GM19240 (cell line): ENCODE data around the gene TFG.
"Not testable (repeated sequence)": the region's sequence is repeated elsewhere in the genome, so short reads cannot be mapped to it uniquely, and the experiment has no call there.

ENCODE experiments used
- DNase-seq: peaks from one replicate; pipeline ENCODE4 v3.0.0; 2011; ENCODE audit warnings: low spot score; ENCODE audit not compliant: insufficient read length

The TFG gene

GRCh38 chr3:100708989-100709841, at the start of gene TFG:
Gene TFG, plus strand, starts transcription at chr3:100709494. Its CDS starts 4,192 bp downstream, at chr3:100713686.
- peak; percentile 77 for DNase-seq

DNA sequence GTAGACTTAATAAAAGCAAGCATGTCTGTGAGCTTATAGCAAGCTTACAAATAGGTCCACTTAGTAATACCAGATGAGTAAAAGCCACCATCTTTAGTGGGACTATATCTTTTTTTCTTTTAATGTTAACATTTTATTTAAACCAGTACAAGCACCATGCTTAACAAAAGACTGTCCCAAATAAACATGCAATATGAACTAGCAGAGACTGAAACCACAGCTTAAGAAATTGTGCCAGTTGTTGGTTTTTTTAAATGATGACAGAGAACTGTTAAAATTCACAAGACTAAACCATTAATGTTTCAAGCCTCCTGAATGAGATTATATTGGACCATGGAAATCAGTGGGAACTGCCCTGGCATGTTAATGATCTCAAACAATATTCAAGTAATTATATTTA, 48.0 kb upstream of the TFG start:
- DNase-seq = not testable (repeated sequence)

GRCh38 chr3:100662113-100662823, 47.0 kb upstream of the TFG start:
- DNase-seq = no peak

GRCh38 chr3:100665230-100665629, 44.1 kb upstream of the TFG start:
- no peak for DNase-seq

- not testable (repeated sequence) for DNase-seq
Measured at GRCh38 chr3:100666699-100667098, 42.6 kb upstream of the TFG start.

DNA sequence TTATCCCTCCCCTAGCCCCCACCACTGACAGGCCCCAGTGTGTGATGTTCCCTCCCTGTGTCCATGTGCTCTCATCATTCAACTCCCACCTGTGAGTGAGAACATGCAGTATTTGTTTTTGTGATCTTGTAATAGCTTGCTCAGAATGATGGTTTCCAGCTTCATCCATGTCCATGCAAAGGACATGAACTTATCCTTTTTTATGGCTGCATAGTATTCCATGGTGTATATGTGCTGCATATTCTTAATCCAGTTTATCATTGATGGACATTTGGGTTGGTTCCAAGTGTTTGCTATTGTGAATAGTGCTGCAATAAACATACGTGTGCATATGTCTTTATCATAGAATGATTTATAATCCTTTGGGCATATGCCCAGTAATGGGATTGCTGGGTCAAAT, 42.0 kb upstream of the TFG start:
- DNase-seq = not testable (repeated sequence)

DNA sequence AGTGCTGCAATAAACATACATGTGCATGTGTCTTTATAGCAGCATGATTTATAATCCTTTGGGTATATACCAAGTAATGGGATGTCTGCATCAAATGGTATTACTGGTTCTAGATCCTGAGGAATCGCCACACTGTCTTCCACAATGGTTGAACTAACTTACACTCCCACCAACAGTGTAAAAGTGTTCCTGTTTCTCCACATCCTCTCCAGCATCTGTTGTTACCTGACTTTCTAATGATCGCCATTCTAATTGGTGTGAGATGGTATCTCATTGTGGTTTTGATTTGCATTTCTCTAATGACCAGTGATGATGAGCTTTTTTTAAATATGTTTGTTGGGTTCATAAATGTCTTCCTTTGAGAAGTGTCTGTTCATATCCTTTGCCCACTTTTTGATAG, 38.3 kb upstream of the TFG start:
- DNase-seq = not testable (repeated sequence)

- DNase-seq = no peak
Measured at GRCh38 chr3:100681496-100681895, 27.8 kb upstream of the TFG start.

GRCh38 chr3:100682056-100682853, 27.0 kb upstream of the TFG start:
- DNase-seq = no peak

DNA sequence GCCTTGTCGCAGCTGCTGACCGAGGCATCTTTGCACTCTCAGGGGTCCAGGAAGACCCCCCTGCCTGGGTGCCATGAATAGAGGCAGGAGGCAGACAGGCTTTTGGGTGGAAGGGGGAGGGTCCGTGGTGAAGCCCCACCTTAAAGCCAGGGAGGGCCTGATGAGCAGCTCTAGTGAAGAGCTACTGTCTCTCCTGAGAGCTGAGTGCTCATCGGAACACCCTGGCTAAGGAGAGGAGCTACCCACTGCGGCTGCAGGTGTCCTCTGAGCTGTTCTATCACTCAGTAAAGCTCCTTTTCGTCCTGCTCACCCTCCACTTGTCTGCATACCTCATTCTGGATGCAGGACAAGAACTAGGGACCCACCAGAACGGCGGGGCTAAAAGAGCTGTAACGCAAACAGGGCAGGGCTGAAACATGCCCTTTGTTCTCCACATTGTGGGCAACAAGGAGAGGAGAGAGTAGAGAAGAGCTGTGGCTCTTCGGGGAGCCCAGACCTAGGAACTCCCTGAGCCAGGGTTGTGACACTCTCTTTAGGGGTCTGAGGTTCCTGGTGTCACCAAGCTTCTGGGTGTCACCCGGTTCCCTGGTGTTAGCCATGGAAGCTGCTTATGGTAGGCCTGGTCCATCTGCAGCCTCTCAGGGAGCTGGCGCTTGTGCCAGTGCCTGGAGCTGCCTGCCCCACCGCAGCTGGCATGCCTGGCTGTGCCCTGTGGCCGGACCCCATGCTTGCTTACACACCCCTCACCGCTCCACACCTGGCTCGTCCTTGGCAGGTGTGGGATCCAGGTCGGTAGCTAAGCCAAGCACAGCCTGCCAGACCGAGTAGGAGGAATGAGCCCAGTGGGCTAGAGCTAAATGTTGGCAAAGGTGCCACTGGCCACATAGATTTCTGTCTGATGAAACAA, 26.2 kb upstream of the TFG start:
- no peak for DNase-seq

- DNase-seq = no peak
Measured at GRCh38 chr3:100693225-100693624, 16.1 kb upstream of the TFG start.

GRCh38 chr3:100695696-100696095, 13.6 kb upstream of the TFG start:
- no peak for DNase-seq

- no peak for DNase-seq
Measured at GRCh38 chr3:100696161-100696560, 13.1 kb upstream of the TFG start.

- DNase-seq = no peak
Measured at GRCh38 chr3:100697172-100697571, 12.1 kb upstream of the TFG start.

DNA sequence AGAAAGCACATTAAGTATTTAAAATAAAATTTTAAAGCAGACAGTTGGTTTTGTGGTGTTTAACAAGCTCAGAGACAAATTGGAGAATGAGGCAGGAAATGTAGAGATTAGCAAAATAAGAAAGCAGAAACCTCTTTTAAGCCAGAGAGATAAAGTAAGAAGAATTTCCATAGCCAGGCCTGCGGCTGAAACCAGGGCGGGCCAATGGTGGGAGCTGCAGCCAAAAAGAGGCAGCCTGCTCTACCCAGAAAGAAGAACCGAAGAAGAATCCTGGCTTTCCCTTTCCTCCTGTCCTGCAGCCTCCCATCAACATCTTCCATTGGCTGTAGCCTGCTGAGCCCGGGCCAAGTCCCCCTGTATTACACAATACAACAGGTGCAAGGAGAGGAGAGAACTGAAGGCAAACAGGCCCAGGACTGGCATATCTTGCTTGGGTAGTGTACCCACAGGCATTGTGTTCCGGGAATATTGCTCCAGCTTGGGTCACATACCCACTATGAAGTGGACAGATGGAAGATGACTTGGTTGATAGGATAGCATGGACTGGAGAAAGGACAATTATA, 11.5 kb upstream of the TFG start:
- DNase-seq = no peak

GRCh38 chr3:100698736-100699135, 10.6 kb upstream of the TFG start:
- DNase-seq = no peak

DNA sequence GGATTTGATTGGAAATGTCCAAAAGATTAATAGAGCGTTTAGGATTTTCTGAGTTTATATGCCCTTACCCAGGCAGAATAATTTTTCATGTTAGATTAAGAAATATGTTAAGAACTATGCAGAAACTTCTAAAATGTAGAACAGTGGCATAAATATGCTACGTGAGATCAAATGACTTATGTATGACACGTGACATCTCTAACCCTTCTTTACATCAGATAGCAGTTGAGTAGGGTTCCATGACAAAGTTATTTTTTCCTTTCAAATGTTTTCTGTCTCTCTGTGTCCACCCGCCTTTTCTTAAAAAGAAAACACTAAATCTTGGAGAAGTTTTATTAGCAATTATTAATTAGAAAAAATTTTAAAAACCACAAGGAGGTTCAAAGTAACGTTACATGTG, 8.6 kb upstream of the TFG start:
- no peak for DNase-seq

DNA sequence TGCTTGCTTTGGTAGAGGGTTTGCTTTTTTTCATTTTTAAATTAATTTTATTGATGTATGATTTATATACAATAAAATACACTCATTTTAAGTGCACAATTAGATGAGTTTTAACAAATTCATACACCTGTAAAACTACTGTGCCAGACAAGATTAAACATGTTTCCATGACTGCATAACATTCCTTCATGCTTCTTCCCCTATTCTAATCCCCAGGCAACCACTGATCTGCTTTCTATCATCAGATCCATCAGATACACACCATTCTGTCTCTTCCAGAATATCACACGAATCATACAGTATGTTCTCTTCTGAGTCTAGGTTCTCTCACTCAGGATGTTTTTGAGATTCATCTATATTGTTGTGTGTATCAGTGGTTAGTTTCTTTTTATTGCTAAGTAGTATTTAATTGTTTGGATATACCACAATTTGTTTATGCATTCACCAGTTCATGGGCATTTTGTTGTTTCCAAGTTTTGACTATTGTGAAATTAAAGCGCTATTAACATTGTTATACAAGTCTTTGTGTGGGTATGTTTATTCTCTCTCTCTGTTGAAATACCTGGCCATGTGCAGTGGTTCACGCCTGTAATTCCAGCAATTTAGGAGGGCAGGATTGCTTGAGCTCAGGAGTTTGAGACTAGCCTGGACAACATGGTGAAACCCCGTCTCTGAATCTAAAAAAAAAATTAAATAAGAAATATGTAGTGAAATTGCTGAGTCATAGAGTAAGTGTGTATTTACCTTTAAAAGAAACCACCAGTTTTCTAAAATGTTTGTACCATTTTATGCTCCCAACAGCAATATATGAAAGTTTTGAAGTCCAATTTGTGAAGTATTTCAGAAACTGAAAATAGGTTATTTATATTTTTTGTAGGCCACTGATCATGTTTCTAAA, 7.0 kb upstream of the TFG start:
- DNase-seq = no peak

- DNase-seq = no peak
Measured at GRCh38 chr3:100702980-100703345, 6.3 kb upstream of the TFG start.

DNA sequence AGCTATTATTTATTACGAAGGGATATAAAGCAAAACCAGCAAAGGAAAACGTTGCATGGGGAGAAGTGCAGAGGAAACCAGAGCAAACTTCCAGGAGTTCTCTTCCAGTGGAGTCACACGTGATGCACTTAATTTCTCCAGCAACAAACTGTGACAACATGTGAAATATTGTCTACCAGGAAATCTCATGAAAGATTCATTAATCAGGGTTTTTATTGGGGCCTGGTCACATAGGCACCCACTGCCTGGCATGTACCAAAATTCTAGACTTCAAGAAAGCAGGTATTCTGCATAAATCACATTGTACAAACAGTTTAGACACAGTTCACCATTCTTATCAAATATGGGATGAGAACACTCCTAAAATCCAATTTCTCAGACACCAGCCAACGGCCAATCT, 5.4 kb upstream of the TFG start:
- no peak for DNase-seq
